HG02852 (cell line): ENCODE measurements around the gene IL19.
"Not testable (repeated sequence)": the region's sequence is repeated elsewhere in the genome, so short reads cannot be mapped to it uniquely, and the experiment has no call there.

Experiments
- ATAC-seq: cut with Tn5 transposase; IDR thresholded peaks from one replicate; pipeline ENCODE4 v1.9.1; 2021; ENCODE audit warnings: mild to moderate bottlenecking, moderate library complexity; ENCODE audit not compliant: unreplicated experiment

The IL19 gene

DNA sequence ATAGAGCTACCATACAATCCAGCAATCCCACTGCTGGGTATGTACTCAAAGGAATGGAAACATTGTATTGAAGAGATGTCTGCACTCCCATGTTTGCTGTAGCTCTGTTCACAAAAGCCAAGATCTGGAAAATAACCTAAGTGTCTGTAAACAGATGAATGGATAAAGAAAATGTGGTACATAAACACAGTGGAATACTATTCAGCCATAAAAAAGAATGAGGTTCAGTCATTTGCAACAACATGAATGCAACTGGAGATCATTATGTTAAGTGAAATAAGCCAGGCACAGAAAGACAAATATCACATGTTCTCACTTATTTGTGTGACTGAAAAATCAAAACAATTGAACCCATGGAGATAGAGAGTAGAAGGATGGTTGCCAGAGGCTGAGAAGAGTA is 83.1 kb downstream of the IL19 start:
- not testable (repeated sequence) for ATAC-seq

DNA sequence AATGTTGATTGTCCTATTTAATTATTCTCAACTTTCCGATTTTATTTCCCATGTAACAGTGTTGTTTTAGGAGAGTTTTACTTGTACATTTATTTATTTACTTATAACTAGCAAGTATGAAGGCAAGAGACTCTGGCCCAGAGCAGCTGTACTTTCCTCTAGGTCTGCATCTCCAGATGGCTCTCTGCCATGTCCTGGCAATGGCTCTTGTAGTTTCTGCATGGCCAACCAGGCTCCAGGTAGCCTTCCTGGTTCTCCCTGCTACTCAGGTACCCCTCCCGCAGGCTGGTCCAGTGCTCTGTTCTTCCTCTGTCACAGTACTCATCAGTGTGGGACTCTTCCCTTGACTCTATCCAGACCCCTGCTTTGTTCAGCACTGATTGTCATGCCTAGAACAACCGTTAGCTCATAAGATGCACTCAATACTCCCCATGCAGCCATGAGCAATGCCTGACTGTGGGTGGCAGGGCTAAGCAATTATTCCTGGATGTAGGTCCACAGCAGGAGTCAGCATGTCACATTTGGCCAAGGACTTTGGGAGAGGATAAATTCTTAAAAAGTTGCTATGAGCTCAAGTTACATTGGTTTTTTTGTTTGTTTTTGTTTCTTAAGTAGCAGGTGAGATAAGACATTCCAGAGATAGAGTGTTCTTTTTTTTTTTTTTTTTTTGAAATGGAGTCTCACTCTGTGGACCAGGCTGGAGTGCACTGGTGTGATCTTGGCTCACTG is 84.0 kb downstream of the IL19 start:
- ATAC-seq: no peak

DNA sequence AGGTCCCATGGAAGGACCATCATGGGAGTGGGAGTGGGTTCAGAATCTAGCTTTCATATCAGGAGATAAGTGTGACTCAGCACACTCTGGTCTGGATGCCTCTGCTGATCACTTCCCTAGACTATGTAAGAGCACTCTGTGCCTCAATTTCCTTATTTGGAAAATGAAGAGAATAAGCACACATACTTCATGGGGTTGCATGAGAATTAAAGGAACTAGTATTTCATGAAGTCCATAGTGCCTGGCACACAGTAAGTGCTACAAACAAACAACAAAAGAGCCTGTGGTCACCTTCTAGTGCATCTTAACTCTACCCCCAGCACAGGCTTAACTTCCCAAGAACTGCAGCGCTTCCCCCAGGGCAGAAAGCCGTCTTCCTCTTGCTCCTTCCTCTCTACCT is 85.3 kb downstream of the IL19 start:
- ATAC-seq: no peak

DNA sequence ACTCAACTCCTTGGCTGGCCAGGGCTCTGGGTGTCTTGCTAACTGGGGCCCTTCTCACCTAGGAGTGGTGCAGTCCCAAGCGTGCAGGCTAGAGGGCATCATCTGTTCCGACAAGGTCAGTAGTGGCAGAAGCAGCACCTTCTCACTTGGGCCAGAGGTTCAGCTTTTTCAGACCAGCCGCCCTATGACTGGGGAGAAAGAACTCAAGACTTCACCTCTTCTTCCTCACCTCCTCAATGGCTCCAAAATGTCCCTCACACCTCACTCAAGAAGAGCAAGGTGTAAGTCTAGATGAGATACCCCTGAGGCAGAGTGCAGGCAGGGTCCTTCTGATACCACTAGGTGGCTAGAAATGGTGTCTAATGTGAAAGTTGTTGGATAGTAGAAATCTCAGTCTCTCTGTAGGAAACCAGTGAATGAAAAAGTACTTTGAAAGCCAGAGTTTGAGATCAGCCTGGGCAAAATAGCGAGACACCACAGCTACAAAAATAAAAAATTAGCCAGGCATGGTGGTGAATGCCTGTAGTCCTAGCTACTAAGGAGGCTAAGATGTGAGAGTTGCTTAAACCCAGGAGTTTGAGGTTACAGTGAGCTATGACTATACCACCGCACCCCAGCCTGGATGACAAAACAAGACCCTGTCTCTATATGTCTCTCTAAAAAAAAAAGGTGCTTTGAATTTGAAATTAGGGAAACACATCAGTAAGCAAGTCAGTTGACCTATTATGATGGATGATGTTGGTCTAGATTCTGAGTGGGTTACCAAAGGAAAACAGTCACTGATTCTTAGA is 86.3 kb downstream of the IL19 start:
- ATAC-seq: no peak

DNA sequence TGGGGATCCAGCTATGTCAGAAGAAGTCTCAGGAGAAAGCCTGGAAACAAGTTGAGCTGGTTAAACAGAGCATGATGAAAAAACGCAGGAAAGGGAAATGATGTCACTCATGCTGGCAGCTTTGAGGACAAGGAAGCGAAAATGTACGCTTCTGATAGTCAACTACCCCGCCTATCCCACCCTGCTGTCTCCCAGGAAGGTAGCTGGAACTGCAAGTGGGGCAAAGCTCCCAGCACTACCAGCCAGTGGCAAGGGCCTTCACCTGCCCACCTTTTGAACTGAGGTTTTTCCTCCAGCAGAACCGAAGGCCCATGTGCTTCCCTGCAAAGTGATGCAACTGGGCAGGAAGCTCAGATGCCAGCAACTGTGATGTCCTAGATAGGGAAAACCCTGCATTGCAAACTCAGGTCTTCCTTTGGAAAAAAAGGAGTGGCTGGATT is 88.5 kb downstream of the IL19 start:
- no peak for ATAC-seq

DNA sequence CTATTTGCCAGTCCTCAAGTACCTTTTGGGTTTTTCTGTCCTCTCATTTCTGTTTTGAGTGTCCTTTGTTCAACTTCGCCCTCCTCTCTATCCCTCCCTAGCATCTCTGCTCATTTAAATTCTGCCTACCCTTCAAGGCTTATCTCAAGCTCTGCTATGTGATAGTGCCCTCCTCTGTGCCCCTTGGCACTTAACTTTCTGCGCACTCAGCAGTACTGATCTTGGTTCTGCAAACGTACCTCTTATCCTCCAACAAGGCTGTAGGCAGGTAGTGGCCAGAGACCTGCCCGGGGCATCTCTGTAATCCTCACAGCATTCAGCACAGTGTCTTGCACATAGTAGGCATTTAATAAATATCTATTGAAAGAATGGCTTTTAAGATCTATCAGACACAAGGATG is 89.6 kb downstream of the IL19 start:
- ATAC-seq: no peak

DNA sequence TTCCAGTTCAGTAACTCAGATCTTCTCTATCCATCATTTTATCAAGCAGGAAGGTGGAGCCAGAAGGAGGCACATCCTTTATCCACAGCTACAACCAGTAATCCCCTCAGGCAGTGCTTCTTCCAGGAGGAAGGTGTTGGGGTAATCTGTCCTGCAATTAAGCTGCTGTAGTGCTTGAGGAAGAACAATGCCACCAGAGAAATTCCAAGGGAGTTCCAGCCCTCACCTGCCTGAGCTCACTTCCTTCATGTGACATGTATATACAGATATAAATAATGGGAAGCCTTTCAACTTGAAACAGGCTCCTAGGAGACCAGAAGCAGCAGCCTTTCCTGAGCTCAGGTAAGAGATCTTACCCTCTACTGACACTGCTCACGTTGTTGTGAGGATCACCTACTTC is 92.7 kb downstream of the IL19 start:
- no peak for ATAC-seq

DNA sequence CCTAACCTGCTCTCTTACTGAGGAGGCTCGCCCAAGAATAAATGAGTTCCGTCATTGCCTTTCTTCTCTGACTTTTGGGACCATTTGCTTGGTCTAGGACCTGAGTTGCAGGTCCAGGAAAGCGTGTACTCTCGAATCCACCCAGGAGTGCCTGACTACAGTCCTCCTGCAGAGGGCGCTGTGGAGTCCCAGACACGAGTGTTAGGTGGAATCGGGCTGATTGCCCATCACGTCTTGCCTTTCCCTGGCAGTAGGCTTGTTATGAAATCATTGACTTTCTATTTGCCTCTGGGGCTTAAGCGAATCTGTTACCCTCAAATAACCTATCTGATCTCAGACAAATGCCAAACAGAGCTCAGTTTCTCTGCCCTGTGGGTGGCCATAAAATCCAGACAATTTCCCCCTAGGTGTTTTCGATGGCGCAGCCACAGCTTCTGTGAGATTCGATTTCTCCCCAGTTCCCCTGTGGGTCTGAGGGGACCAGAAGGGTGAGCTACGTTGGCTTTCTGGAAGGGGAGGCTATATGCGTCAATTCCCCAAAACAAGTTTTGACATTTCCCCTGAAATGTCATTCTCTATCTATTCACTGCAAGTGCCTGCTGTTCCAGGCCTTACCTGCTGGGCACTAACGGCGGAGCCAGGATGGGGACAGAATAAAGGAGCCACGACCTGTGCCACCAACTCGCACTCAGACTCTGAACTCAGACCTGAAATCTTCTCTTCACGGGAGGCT is 94.5 kb downstream of the IL19 start, which contains the start of gene IL20:
Gene IL20 (plus strand): TSS at position 685 of the 733 bp plus-strand sequence. CDS start 230 bp downstream, outside the sequence.
- no peak for ATAC-seq

DNA sequence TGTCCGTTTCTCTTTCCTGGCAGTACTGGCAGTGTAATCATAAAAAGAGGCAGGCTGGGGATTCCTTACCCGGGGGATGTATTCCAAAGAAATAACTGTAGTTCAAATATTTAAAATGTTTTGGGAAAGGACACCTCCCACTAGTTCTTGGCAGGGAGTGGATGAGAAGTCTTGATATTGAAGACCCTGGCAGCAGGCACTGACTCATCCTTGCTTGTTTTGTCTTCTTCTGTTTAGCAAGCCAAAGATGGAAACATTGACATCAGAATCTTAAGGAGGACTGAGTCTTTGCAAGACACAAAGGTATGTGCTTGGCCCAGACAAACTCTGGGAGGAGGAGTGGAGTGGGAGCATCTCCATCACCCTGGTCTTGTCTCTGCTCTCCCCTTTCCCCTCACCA is 95.5 kb downstream of the IL19 start:
- ATAC-seq: no peak

DNA sequence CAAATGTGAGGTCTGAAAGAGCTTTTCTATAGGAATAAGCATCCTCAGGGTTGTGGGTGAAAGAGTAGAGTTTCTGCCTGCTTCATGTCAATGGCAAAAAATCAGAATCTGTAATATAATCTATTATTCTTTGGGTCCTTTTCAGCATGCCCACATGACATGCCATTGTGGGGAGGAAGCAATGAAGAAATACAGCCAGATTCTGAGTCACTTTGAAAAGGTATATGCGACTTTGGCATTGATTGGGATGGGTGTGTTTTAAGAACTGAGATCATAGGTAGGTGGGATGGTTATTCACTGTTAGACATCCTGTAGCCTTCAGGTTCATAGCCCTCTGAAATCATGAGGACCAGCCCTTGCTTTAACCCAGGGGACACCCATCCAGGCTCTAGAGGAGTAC is 96.7 kb downstream of the IL19 start:
- ATAC-seq: no peak

DNA sequence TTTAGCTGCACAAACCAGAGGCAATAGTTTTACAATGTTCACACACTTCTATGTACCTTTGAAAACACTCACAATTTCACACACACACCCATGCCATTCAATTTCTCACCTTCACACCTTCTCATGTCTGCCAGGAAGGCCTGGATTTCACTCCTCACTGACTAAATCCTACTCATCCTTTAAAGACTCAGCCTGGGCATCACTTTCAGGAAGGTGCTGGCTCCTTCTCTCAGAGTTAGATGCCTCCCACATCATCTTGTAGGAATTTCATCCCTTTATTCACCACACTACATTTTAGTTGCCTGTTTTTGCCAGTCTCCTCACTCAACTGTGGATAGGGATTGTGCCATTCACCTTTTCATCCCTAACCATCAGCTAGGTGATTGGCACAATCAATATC is 97.1 kb downstream of the IL19 start:
- ATAC-seq: no peak

DNA sequence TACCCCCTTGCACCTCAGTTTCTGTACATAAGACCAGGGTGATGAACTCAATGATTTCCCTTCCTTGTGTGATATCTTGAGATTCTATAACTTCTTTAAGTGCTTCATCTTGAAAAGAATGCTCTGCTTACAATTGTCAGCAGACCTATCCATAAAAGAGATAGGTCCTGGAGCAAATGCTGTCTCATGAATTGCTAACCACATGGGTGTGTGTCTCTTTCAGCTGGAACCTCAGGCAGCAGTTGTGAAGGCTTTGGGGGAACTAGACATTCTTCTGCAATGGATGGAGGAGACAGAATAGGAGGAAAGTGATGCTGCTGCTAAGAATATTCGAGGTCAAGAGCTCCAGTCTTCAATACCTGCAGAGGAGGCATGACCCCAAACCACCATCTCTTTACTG is 97.7 kb downstream of the IL19 start:
- no peak for ATAC-seq

DNA sequence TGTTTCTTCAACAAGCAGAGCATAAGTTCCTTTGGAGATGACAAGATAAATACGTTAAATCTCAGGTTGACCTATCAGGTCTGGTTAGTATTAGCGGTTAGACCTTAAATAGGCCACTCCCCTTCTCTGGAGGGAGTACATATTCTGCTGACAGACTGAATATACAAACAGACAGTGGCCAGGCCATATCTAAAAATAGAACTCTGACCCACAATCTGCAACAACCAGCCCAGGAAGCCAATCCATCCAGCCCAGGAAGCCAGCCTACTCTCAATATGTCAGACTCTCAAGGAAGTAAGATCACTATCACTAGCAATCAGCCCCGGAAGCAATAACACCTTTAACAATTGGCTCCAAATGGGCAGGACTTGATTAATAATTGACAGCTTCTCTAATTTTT is 101.6 kb downstream of the IL19 start:
- no peak for ATAC-seq

DNA sequence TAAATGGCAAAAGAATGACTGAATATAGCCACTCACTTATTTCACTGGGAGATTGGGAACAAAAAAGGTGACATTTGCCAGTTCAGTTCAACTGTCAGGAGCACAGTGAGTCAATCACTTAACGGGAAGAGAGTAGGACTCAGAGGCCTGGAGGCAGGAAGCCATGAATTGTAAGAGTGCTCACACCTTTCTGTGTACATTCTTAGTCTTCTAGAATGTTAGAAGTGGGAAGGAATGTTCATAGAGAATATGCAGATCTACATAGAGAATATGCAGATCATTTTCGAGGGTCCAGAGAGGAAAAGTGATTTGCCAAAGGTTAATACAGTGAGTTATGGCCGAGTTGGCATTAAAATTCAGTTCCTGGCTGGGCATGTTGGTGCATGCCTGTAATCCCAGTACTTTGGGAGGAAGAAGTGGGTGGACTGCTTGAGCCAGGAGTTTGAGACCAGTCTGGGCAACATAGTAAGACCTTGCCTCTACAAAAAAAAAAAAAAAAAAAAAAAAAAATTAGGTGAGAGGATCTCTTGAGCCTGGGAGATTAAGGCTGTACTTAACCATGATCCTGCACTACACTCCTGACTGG is 103.1 kb downstream of the IL19 start:
- ATAC-seq: no peak

DNA sequence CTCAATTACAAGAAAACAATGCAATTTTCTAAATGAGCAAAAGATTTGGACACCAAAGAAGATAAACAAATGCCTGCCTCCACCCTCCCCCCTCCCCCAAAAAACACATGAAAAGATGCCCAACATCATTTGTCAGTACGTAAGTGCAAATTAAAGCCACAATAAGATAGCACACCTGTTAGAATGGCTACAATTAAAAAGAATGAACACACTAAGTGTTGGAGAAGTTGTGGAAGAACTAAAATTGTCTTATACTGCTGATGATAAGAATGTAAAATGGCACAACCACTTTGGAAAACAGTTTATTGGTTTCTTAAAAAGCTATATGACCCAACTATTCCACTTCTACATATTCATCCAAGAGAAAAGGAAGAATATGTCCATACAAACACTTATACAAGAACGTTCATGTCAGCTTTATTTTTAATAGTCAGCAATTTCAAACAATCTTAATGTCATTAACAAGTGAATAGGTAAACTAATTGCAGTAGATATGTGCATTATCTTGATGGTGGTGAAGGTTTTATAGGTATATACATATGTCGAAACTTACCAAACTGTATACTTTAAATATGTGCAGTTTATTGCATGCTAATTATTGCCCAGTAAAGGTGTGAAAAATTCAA is 105.3 kb downstream of the IL19 start:
- no peak for ATAC-seq

DNA sequence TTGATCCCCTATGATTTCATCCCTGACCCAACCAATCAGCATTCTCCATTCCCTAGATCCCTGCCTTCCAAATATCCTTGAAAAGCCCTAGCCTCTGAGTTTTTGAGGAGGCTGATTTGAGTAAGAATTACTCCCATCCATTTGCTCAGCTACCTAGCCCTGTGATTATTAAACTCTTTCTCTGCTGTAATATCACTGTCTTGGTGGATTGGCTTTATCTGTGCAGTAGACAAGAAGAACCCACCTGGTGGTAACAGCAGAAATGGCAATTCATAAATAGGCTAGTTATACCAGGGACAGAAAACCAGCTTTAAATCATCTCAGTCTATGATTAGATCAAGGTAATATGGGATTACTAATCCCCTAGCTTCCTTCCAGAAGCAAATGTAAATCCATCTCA is 107.9 kb downstream of the IL19 start:
- ATAC-seq: no peak

DNA sequence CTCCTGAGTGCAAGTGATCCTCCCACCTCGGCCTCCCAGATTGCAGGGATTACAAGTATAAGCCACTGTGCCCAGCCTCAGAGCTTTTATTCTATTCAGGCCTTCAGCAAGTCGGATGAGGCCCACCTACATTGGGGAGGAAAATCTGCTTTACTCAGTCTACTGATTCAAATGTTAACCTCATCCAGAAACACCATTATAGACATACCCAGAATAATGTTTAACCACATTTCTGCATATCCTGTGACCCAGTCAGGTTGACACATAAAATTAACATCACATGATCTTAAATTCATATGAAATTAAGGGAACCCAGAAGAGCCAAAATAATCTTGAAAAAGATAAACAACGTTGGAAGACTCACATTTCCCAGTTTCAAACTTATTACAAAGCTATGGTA is 109.7 kb downstream of the IL19 start:
- no peak for ATAC-seq

DNA sequence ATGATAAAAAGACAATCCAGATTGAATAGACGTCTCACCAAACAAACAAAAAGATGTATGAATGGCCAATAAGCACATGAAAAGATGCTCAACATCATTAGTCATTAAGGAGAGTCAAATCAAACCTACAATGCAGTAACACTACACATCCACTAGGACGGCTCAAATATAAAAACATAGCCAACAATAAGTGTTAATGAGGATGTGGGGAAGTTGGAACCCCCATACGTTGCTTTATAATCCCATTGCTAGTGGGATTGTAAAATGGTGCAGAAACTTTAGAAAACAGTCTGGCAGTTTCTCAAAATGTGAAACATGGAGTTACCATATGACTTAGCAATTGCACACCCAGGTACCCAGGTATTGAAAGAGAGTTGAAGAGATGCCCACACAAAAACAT is 112.0 kb downstream of the IL19 start:
- ATAC-seq: no peak

DNA sequence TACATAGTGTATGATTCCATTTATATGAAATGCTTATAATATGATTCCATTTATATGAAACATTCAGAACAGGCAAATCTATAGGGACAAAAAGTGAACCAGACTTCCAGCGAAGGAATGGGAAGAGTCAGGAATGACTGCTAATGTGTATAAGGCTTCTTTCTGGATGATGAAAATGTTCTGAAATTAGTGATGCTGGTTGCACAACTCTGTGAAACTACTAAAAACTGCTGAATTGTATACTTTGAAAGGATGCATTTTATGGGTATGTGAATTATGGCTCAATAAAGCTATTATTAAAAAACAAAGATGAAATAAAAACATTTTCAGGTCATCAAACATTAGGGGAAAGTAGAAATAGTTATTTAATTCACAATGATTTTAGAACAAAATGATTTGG is 112.6 kb downstream of the IL19 start:
- ATAC-seq: no peak

DNA sequence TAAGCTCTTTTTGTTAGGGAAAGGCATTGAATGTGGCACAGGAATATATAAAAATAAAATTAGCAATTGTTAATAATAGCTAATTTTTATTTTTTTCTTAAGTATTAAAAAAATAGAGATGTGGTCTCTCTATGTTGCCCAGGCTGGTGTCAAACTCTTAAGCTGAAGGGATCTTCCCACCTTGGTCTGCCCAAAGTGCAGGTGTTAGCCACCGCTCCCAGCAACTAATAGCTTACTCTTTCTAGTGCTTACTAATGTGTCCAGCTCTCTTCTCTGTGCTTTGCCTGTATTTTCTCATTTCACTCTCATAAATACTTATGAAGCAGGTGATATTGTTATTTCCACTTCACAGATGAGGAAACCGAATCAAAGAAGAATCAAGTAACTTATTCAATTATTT is 113.3 kb downstream of the IL19 start:
- no peak for ATAC-seq
